K562 (cell line): ENCODE results near the gene SAFB. TPM values are rescaled to one million over a fixed set of nuclear protein-coding genes. Genes with fewer than 3 reads are reported as not detected.

ENCODE experiments used
- ATAC-seq: fragments of 200-7000 bp; cut with Tn5 transposase; 3 replicates; pipeline ENCODE4 v1.9.1; 2020; ENCODE audit warnings: moderate library complexity
- BruUV-seq: library from RNA; stranded (reverse); fragments of 400-500 nt; replicated peaks from 2 replicates; lab custom pipeline; 2021; lab: Mats Ljungman, UMichigan
- CTCF ChIA-PET: fragments of 300-600 bp; formaldehyde crosslinking; extraction: SDS; loops from one replicate; lab custom pipeline; 2021; ENCODE audit warnings: low intra/inter-chr PET ratio; lab: Yijun Ruan, JAX
- POLR2A ChIA-PET: fragments of 300-600, 350-650 bp; sonication (Branson Sonifier 250); formaldehyde crosslinking; extraction: SDS; loops from one replicate; lab custom pipeline; 2021; ENCODE audit warnings: antibody characterized with exemption, inconsistent platforms; lab: Yijun Ruan, JAX
- DNase-seq, 4 experiments: peaks; one replicate each; pipeline versions ENCODE4 v3.0.0 to v3.0.0-alpha.2; 2011 to 2018; ENCODE audit warnings: low spot score in 3 of 4, mixed read lengths in 3 of 4; ENCODE audit errors: extremely low read depth in 1 of 4
- FAIRE-seq: peaks from 2 replicates; lab custom pipeline; 2011; peaks lifted over from hg19 to GRCh38; lab: Jason Lieb, UNC
- H2AFZ ChIP-seq: 2 replicates; pipeline ENCODE4 v1.6.0; 2011; ENCODE audit warnings: low read depth, low read length, control low read depth, inconsistent platforms
- H3K27ac ChIP-seq: fragments of 200-600 bp; 3 replicates; pipeline ENCODE4 v1.8.0; 2011; ENCODE audit warnings: low read depth, mild to moderate bottlenecking, control low read depth, inconsistent platforms, low read length, moderate library complexity, mixed read lengths; ENCODE audit errors: extremely low read depth
- H3K27me3 ChIP-seq, 2 experiments: fragments of 300-600 bp in 1 of 2; 2 replicates in 1 of 2; 3 replicates in 1 of 2; pipeline versions ENCODE4 v1.6.0 to v1.8.0; 2011; ENCODE audit warnings: inconsistent platforms in 2 of 2, low read length in 2 of 2, mild to moderate bottlenecking in 1 of 2, mixed read lengths in 1 of 2, moderate library complexity in 1 of 2; ENCODE audit not compliant: control insufficient read depth in 2 of 2, insufficient read depth in 2 of 2
- H3K36me3 ChIP-seq: fragments of 300-600 bp; 3 replicates; pipeline ENCODE4 v1.8.0; 2011; ENCODE audit warnings: mild to moderate bottlenecking, low read length, inconsistent platforms; ENCODE audit not compliant: control insufficient read depth, insufficient read depth
- H3K4me1 ChIP-seq, 2 experiments: fragments of 200-600 bp in 1 of 2; replicated peaks in 1 of 2; 2 replicates in 1 of 2; 3 replicates in 1 of 2; pipeline versions ENCODE4 v1.5.1 to v1.8.0; 2011; ENCODE audit warnings: inconsistent platforms in 2 of 2, low read length in 2 of 2, mild to moderate bottlenecking in 1 of 2, mixed read lengths in 1 of 2, moderate library complexity in 1 of 2; ENCODE audit not compliant: control insufficient read depth in 2 of 2, insufficient read depth in 2 of 2
- H3K4me2 ChIP-seq: 2 replicates; pipeline ENCODE4 v1.6.1; 2011; ENCODE audit warnings: low read length, control low read depth, inconsistent platforms, mixed read lengths; ENCODE audit not compliant: insufficient read depth
- H3K4me3 ChIP-seq: fragments of 200-600 bp; sonication (generic), shearing (Covaris generic); 2 replicates; pipeline ENCODE4 v1.5.1; 2016; ENCODE audit warnings: control low read depth, inconsistent platforms
- H3K79me2 ChIP-seq: fragments of 200-600 bp; 3 replicates; pipeline ENCODE4 v1.8.0; 2011; ENCODE audit warnings: low read length, inconsistent platforms; ENCODE audit not compliant: control insufficient read depth, insufficient read depth
- H3K9ac ChIP-seq, 2 experiments: 2 replicates each; pipeline versions ENCODE4 v1.6.0 to v1.6.1; 2011; ENCODE audit warnings: low read depth in 2 of 2, low read length in 2 of 2, control low read depth in 1 of 2, inconsistent platforms in 1 of 2, mild to moderate bottlenecking in 1 of 2, mixed read lengths in 1 of 2; ENCODE audit not compliant: insufficient read depth in 1 of 2
- H3K9me1 ChIP-seq: one replicate; pipeline ENCODE4 v1.6.0; 2011; ENCODE audit warnings: inconsistent platforms, mild to moderate bottlenecking, low read length, moderate library complexity; ENCODE audit not compliant: control insufficient read depth, insufficient read depth
- H3K9me3 ChIP-seq: replicated peaks from 2 replicates; pipeline ENCODE4 v1.5.1; 2011; ENCODE audit warnings: low read depth, low read length, inconsistent platforms; ENCODE audit not compliant: control insufficient read depth, insufficient read depth
- H4K20me1 ChIP-seq: replicated peaks from 2 replicates; pipeline ENCODE4 v1.6.1; 2011; ENCODE audit warnings: low read length, inconsistent platforms, mixed read lengths; ENCODE audit not compliant: control insufficient read depth, insufficient read depth
- CREBBP ChIP-seq: IDR thresholded peaks from one replicate; pipeline ENCODE4 v1.6.1; 2012; ENCODE audit warnings: low read depth, mild to moderate bottlenecking, control low read depth, inconsistent platforms, low read length
- FOXA1 ChIP-seq: fragments of 450-650 bp; IDR thresholded peaks from 2 replicates; pipeline ENCODE4 v1.6.1; 2016; ENCODE audit warnings: mild to moderate bottlenecking, borderline replicate concordance
- FOXP4 ChIP-seq: sonication (generic); formaldehyde crosslinking; IDR thresholded peaks from 2 replicates; pipeline ENCODE4 v1.8.0; 2022; ENCODE audit warnings: mild to moderate bottlenecking, missing genetic modification reagents, borderline replicate concordance
- GABPB2 ChIP-seq: fragments of 250-450 bp; sonication (Bioruptor Pico); conservative IDR thresholded peaks from 2 replicates; pipeline ENCODE4 v1.5.1; 2021; ENCODE audit warnings: mild to moderate bottlenecking
- ILF3 ChIP-seq: fragments of 450-650 bp; IDR thresholded peaks from 2 replicates; pipeline ENCODE4 v1.6.1; 2018; ENCODE audit warnings: antibody characterized with exemption, mild to moderate bottlenecking, moderate library complexity, borderline replicate concordance
- NFE2 ChIP-seq: IDR thresholded peaks from 2 replicates; pipeline ENCODE4 v1.6.1; 2014; ENCODE audit warnings: antibody characterized with exemption, low read depth
- NR2C2 ChIP-seq, 2 experiments: fragments of 200-800 bp in 1 of 2; sonication (Bioruptor generic) in 1 of 2; sonication (generic) in 1 of 2; formaldehyde crosslinking in 1 of 2; IDR thresholded peaks; 2 replicates each; pipeline versions ENCODE4 v1.6.1 to v1.8.0; 2016 to 2022; ENCODE audit warnings: mild to moderate bottlenecking in 1 of 2, missing compliant biosample characterization in 1 of 2, missing genetic modification characterization in 1 of 2, missing genetic modification reagents in 1 of 2
- PHB ChIP-seq: fragments of 250-450 bp; sonication (Bioruptor Pico); IDR thresholded peaks from 2 replicates; pipeline ENCODE4 v1.5.0; 2021
- PYGO2 ChIP-seq: fragments of 450-650 bp; IDR thresholded peaks from 2 replicates; pipeline ENCODE4 v1.6.1; 2016; ENCODE audit warnings: mild to moderate bottlenecking, missing genetic modification characterization, moderate library complexity, missing compliant biosample characterization
- RCOR1 ChIP-seq, 2 experiments: IDR thresholded peaks; 2 replicates each; pipeline ENCODE4 v1.6.1; 2012; ENCODE audit warnings: low read depth in 2 of 2, low read length in 2 of 2, borderline replicate concordance in 1 of 2, improper control_type of control experiment in 1 of 2
- SIN3B ChIP-seq: fragments of 450-650 bp; IDR thresholded peaks from 2 replicates; pipeline ENCODE4 v1.6.1; 2017; ENCODE audit warnings: low read depth, mild to moderate bottlenecking, moderate library complexity
- SNIP1 ChIP-seq: fragments of 450-650 bp; IDR thresholded peaks from 2 replicates; pipeline ENCODE4 v1.7.1; 2017; ENCODE audit warnings: low read depth, mild to moderate bottlenecking
- TSC22D4 ChIP-seq: fragments of 450-650 bp; IDR thresholded peaks from 2 replicates; pipeline ENCODE4 v1.6.1; 2016; ENCODE audit warnings: missing genetic modification characterization, missing biosample characterization, control low read depth
- ZEB2 ChIP-seq: fragments of 450-650 bp; IDR thresholded peaks from 2 replicates; pipeline ENCODE4 v1.6.1; 2016
- ZKSCAN1 ChIP-seq: fragments of 150-350 bp; IDR thresholded peaks from 2 replicates; pipeline ENCODE4 v1.6.1; 2016; ENCODE audit warnings: low read depth, low read length
- ZNF280B ChIP-seq: fragments of 250-450 bp; sonication (Bioruptor Pico); IDR thresholded peaks from 2 replicates; pipeline ENCODE4 v1.5.1; 2021; ENCODE audit warnings: mild to moderate bottlenecking
- ZNF408 ChIP-seq: fragments of 250-450 bp; sonication (Bioruptor Pico); IDR thresholded peaks from 2 replicates; pipeline ENCODE4 v1.4.0; 2020; ENCODE audit warnings: low read depth, mild to moderate bottlenecking, moderate library complexity
- ZNF699 ChIP-seq: fragments of 250-450 bp; sonication (Bioruptor Pico); IDR thresholded peaks from 2 replicates; pipeline ENCODE4 v1.8.0; 2021; ENCODE audit warnings: mild to moderate bottlenecking, moderate library complexity; ENCODE audit not compliant: insufficient replicate concordance
- ZNF79 ChIP-seq: fragments of 250-450 bp; sonication (Bioruptor Pico); IDR thresholded peaks from 2 replicates; pipeline ENCODE4 v1.4.0; 2020; ENCODE audit warnings: low read depth, mild to moderate bottlenecking, moderate library complexity
- ZSCAN32 ChIP-seq: fragments of 450-650 bp; formaldehyde crosslinking; IDR thresholded peaks from 2 replicates; pipeline ENCODE4 v1.4.0; 2020; ENCODE audit warnings: mild to moderate bottlenecking, moderate library complexity
- WGBS: fragments of 100-300 bp; shearing (Covaris generic); methylation state at CpG from one replicate; pipeline ENCODE4 v1.1.6; 2016; ENCODE audit warnings: low coverage, mixed read lengths; ENCODE audit not compliant: insufficient coverage; ENCODE audit errors: missing lambda C conversion rate; 5-methylcytosine and 5-hydroxymethylcytosine counted together
- in situ Hi-C: fragments of 300-500 bp; cut with MboI; formaldehyde crosslinking; loops from 4 replicates; pipeline ENCODE4 v1.15.0; 2018; ENCODE audit warnings: inconsistent platforms, mixed read lengths
- intact Hi-C: fragments of 100-400 bp; cut with micrococcal nuclease; formaldehyde crosslinking; loops from 2 replicates; pipeline ENCODE4 v1.14.2; 2022
- polyA plus RNA-seq, 8 experiments: library from polyadenylated mRNA; depleted of rRNA in 4 of 8; stranded (reverse) in 5 of 8; unstranded in 3 of 8; fragments of >200 nt; fragmentation: Nextera tagmentation in 2 of 8; fragmentation: Illumina TruSeq in 1 of 8; extraction: Ambion mirVana in 2 of 8; extraction: Trizol in 1 of 8; gene quantifications; 2 replicates each; pipeline versions ENCODE4 v1.2.1 to v1.2.3, GENCODE V29; 2011 to 2014; ENCODE audit warnings: inconsistent platforms in 1 of 8, missing spikeins in 1 of 8
- total RNA-seq, 7 experiments: library from RNA; depleted of rRNA in 6 of 7; stranded (reverse); fragments of >200 nt in 6 of 7; fragmentation: Illumina TruSeq in 2 of 7; extraction: Trizol in 2 of 7; gene quantifications; 2 replicates each; pipeline versions ENCODE4 v1.2.1 to v1.2.3, GENCODE V29; 2011 to 2021; ENCODE audit warnings: low replicate concordance in 1 of 7

The SAFB gene
- total and polyA plus RNA-seq, 9 of the 15 experiments (the other 6 are each of a cell fraction or from before 2014, with no cell fraction given): 1.1 to 151 (median 83.1) TPM

- Histone ChIP-seq H3K4me1 (peaks cover 23 to 41% of the 10 kb centered on the region in 2 experiments), H3K9me1 (peaks cover 15% of the 10 kb centered on the region), H3K36me3 (peaks cover 78% of the 10 kb centered on the region), H2AFZ (no peak overlapping the region), H3K27me3 (no peaks in the 10 kb centered on the region), H3K27ac (peak overlapping the region; percentile 59; the same call in 2 of the 3 replicates), H4K20me1 (peaks cover 66% of the 10 kb centered on the region; the same call in 1 of the 2 replicates), H3K9me3 (no peaks in the 10 kb centered on the region), H3K79me2 (peaks cover 99% of the 10 kb centered on the region), H3K9ac (peak overlapping the region in 1 of 2 experiments; percentile 56; a peak in 1 of 4 replicates), H3K4me3 (no peak overlapping the region), H3K4me2 (peak overlapping the region; percentile 56)
- CTCF ChIA-PET: interaction anchor here (0.6 kb wide), 1 partner anchor 167 kb away, joined by 6 read pairs; no protein-coding TSS in a partner anchor
- in situ Hi-C loops: no loop called here
- POLR2A ChIA-PET: interaction anchor here (0.8 to 3.0 kb wide), 4 partner anchors 8 to 33 kb away, joined by 3 to 11 read pairs (median 4); no protein-coding TSS in a partner anchor
- ATAC-seq (peak; percentile 49), FAIRE-seq (peak; percentile 84), DNase-seq (peak; percentile 45 to 90 (median 64))
- BruUV-seq: no TSS peak
- 17% methylated on average over 6 of the region's 6 CpGs for WGBS
- intact Hi-C loops: loop anchor here (10.0 kb wide), 1 partner anchor 57 kb away; the partner anchor contains the start of genes HSD11B1L and MICOS13
- peak; percentile 80; the same call in 1 of the 2 replicates for TF ChIP-seq ZNF280B (CRISPR knock-in tag)
- TF ChIP-seq ZSCAN32 (CRISPR knock-in tag): 0 out of 2 replicates have a peak, but pooled peaks have one; percentile 43
- no peak for TF ChIP-seq ZNF408 (CRISPR knock-in tag)
- no peak for TF ChIP-seq GABPB2 (CRISPR knock-in tag)
- no peak for TF ChIP-seq ZKSCAN1
- no peak for TF ChIP-seq TSC22D4 (tag)
- TF ChIP-seq FOXA1: no peak
- peak; percentile 93 for TF ChIP-seq ZNF79 (CRISPR knock-in tag)
- TF ChIP-seq PYGO2 (tag): peak; percentile 96
- no peak for TF ChIP-seq SNIP1
- TF ChIP-seq ZNF699 (CRISPR knock-in tag): no peak
- no peak for TF ChIP-seq PHB (CRISPR knock-in tag)
- no peak for TF ChIP-seq SIN3B
- no peak for TF ChIP-seq ZEB2
- TF ChIP-seq RCOR1 (IDR thresholded peaks at IDR 0.05; ENCODE audit: borderline replicate concordance in 1 of 2, low read depth in 2 of 2, low read length in 2 of 2): peak in 1 of 2 experiments; percentile 74; a peak in 1 of 4 replicates
- no peak for TF ChIP-seq CREBBP
- no peak for TF ChIP-seq FOXP4
- TF ChIP-seq NFE2: no peak
- no peak for TF ChIP-seq ILF3
- no peak for TF ChIP-seq NR2C2 (CRISPR knock-in tag; IDR thresholded peaks at IDR 0.05)
- peak; percentile 70 for TF ChIP-seq NR2C2 (tag; IDR thresholded peaks at IDR 0.05)
Measured at GRCh38 chr19:5627395-5627904, 4.6 kb downstream of the SAFB start.
